DND-41 (cell line): ENCODE measurements around the gene GM2A.

Experiments used
- ATAC-seq: fragments of 200-7000 bp; cut with Tn5 transposase; 3 replicates; pipeline ENCODE4 v1.9.1; 2021; ENCODE audit warnings: low read depth; ENCODE audit not compliant: insufficient read depth
- DNase-seq: peaks from one replicate; pipeline ENCODE4 v3.0.0-alpha.2; 2020
- H2AFZ ChIP-seq: 2 replicates; pipeline ENCODE4 v1.6.0; 2012; ENCODE audit warnings: low read depth, low read length
- H3K27ac ChIP-seq: 2 replicates; pipeline ENCODE4 v1.5.1; 2012; ENCODE audit warnings: low read length, inconsistent platforms
- H3K27me3 ChIP-seq: fragments of 200-600 bp; sonication (generic); 2 replicates; pipeline ENCODE4 v1.6.0; 2012; ENCODE audit warnings: low read length, mild to moderate bottlenecking, inconsistent platforms; ENCODE audit not compliant: insufficient read depth, poor library complexity
- H3K36me3 ChIP-seq: 2 replicates; pipeline ENCODE4 v1.5.1; 2012; ENCODE audit warnings: low read length, inconsistent platforms; ENCODE audit not compliant: insufficient read depth
- H3K4me1 ChIP-seq: 2 replicates; pipeline ENCODE4 v1.5.1; 2012; ENCODE audit warnings: mild to moderate bottlenecking, low read length; ENCODE audit not compliant: insufficient read depth
- H3K4me2 ChIP-seq: 2 replicates; pipeline ENCODE4 v1.6.0; 2012; ENCODE audit warnings: mild to moderate bottlenecking, moderate library complexity, low read length, inconsistent platforms; ENCODE audit not compliant: insufficient read depth
- H3K4me3 ChIP-seq, 2 experiments: fragments of 200-600 bp in 1 of 2; shearing (Covaris generic) in 1 of 2; 2 replicates each; pipeline ENCODE4 v1.5.1; 2012 to 2016; ENCODE audit warnings: inconsistent platforms in 2 of 2, low read length in 2 of 2, mild to moderate bottlenecking in 2 of 2, low read depth in 1 of 2, moderate library complexity in 1 of 2
- H3K79me2 ChIP-seq: 2 replicates; pipeline ENCODE4 v1.6.0; 2012; ENCODE audit warnings: low read length, inconsistent platforms; ENCODE audit not compliant: insufficient read depth
- H3K9ac ChIP-seq: 2 replicates; pipeline ENCODE4 v1.6.0; 2012; ENCODE audit warnings: low read depth, mild to moderate bottlenecking, inconsistent platforms, low read length, moderate library complexity
- H3K9me3 ChIP-seq: 2 replicates; pipeline ENCODE4 v1.5.1; 2012; ENCODE audit warnings: low read length, moderate library complexity, mild to moderate bottlenecking, inconsistent platforms; ENCODE audit not compliant: insufficient read depth, severe bottlenecking
- H4K20me1 ChIP-seq: 2 replicates; pipeline ENCODE4 v1.6.0; 2012; ENCODE audit warnings: low read length; ENCODE audit not compliant: insufficient read depth
- CTCF ChIP-seq: IDR thresholded peaks from 2 replicates; pipeline ENCODE4 v1.5.1; 2012; ENCODE audit warnings: borderline replicate concordance, low read length, moderate library complexity, mild to moderate bottlenecking; ENCODE audit not compliant: poor library complexity, severe bottlenecking; ENCODE audit errors: extremely low read depth
- EZH2 ChIP-seq: IDR thresholded peaks from 3 replicates; pipeline ENCODE4 v1.6.1; 2012; ENCODE audit warnings: borderline replicate concordance, low read depth, mild to moderate bottlenecking, moderate library complexity, low read length, inconsistent platforms; ENCODE audit not compliant: severe bottlenecking

GM2A gene

GRCh38 chr5:151262532-151262931, 9.5 kb downstream of the GM2A start:
- Histone ChIP-seq H3K4me3 (no peak overlapping the region), H2AFZ (no peak overlapping the region), H3K27ac (no peak overlapping the region), H3K4me1 (no peaks in the 10 kb centered on the region), H3K9me3 (no peaks in the 10 kb centered on the region), H3K27me3 (no peaks in the 10 kb centered on the region), H3K9ac (no peak overlapping the region), H3K4me2 (no peak overlapping the region), H3K79me2 (peaks cover 19% of the 10 kb centered on the region), H4K20me1 (peaks cover 37% of the 10 kb centered on the region), H3K36me3 (peaks cover 93% of the 10 kb centered on the region)
- no peak for DNase-seq
- no peak for TF ChIP-seq CTCF
- TF ChIP-seq EZH2 = no peak
- ATAC-seq = no peak

- TF ChIP-seq EZH2 (no peak), CTCF (no peak)
- Histone ChIP-seq H3K36me3 (peaks cover 93% of the 10 kb centered on the region), H3K9me3 (no peaks in the 10 kb centered on the region), H4K20me1 (peaks cover 21% of the 10 kb centered on the region), H3K4me3 (no peak overlapping the region), H3K27ac (no peak overlapping the region), H2AFZ (no peak overlapping the region), H3K9ac (no peak overlapping the region), H3K27me3 (no peaks in the 10 kb centered on the region), H3K4me2 (no peak overlapping the region), H3K79me2 (peaks cover 3% of the 10 kb centered on the region), H3K4me1 (no peaks in the 10 kb centered on the region)
- DNase-seq = no peak
- no peak for ATAC-seq
These were observed 11.1 kb downstream of the GM2A start for GRCh38 chr5:151264113-151264512.

GRCh38 chr5:151267491-151268260, 14.7 kb downstream of the GM2A start:
- no peaks in the 10 kb centered on the region; the same call in 1 of the 2 replicates for H3K79me2 ChIP-seq
- no peaks in the 10 kb centered on the region for H3K9me3 ChIP-seq
- H4K20me1 ChIP-seq = peaks cover 9% of the 10 kb centered on the region
- H3K27me3 ChIP-seq = no peaks in the 10 kb centered on the region
- no peaks in the 10 kb centered on the region for H3K4me1 ChIP-seq
- H3K9ac ChIP-seq = no peak overlapping the region
- no peak overlapping the region for H3K4me2 ChIP-seq
- H3K27ac ChIP-seq = no peak overlapping the region
- no peak for TF ChIP-seq CTCF
- no peak for TF ChIP-seq EZH2
- no peak overlapping the region for H2AFZ ChIP-seq
- no peak overlapping the region for H3K4me3 ChIP-seq
- no peak for DNase-seq
- no peak for ATAC-seq
- peaks cover 85% of the 10 kb centered on the region for H3K36me3 ChIP-seq
